Lower leg skin (tissue), 3 donors: ENCODE measurements around the gene NUDT22.

Source experiments
- POLR2A ChIP-seq, 2 donors: fragments of 450-650 bp; IDR thresholded peaks; one replicate each; pipeline ENCODE4 v1.6.1; 2016 to 2017; ENCODE audit warnings: antibody characterized with exemption in 2 of 2, mild to moderate bottlenecking in 1 of 2, moderate library complexity in 1 of 2
- TF ChIP-seq, protein P1 (sequence below), 3 donors: fragments of 450-650 bp; IDR thresholded peaks; one replicate each; pipeline ENCODE4 v1.5.1; 2016; ENCODE audit warnings: antibody characterized with exemption in 3 of 3, mild to moderate bottlenecking in 3 of 3, moderate library complexity in 2 of 3

DNA sequence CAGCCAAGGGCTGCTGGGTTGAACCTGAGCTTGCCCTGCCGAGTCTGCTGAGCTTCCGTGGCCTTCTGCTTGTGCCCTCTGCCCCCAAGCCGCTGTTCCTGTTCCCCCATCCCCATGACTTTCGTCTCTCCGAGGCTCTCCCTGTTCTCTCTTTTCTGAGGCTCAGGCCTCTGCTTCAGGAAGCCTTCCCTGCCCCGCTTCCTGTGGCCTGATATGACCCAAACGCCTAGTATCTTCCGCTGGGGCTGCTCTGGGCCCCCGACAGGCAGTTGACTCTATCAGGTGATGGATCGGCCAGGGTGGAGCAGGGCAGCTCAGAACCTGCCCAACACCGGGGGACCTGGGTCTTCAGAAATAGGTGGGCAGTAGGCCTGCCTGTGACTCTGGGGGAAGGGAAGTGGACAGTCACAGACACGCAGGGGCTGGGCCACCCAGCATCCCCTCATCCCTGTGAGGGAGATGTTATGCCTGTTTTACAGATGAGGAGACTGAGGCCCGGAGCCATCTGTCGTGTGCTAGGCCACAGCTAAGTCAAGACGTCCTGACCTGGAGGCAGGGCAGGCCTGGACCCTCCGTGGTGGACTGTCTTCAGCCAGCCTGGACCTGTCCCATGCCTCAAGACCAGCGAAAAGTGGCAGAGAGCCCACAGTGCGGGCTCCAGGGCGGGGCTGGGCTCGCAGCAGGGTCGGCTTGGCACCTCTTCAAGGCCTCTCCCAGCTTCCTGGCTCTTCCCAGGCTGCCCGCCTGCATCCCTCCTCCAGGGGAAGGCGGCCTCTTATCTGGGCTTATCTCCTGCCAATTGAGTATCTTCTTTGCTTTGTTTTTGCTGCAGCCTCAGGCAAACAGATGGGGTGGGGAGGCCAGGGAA is 42.2 kb downstream of the NUDT22 start:
- TF ChIP-seq, protein P1, sequence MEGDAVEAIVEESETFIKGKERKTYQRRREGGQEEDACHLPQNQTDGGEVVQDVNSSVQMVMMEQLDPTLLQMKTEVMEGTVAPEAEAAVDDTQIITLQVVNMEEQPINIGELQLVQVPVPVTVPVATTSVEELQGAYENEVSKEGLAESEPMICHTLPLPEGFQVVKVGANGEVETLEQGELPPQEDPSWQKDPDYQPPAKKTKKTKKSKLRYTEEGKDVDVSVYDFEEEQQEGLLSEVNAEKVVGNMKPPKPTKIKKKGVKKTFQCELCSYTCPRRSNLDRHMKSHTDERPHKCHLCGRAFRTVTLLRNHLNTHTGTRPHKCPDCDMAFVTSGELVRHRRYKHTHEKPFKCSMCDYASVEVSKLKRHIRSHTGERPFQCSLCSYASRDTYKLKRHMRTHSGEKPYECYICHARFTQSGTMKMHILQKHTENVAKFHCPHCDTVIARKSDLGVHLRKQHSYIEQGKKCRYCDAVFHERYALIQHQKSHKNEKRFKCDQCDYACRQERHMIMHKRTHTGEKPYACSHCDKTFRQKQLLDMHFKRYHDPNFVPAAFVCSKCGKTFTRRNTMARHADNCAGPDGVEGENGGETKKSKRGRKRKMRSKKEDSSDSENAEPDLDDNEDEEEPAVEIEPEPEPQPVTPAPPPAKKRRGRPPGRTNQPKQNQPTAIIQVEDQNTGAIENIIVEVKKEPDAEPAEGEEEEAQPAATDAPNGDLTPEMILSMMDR (IDR thresholded peaks at IDR 0.05) = no peak
- TF ChIP-seq POLR2A (IDR thresholded peaks at IDR 0.05) = no peak
